Measurements from ENCODE around the gene SUPT5H. TPM values are rescaled to one million over a fixed set of nuclear protein-coding genes. Genes with fewer than 3 reads are reported as not detected.

SUPT5H gene
- total RNA-seq, 3 donors from 2014 or later (not counting 1 experiment from before 2014, with no cell fraction given), result 228 to 256 (median 230) TPM

DNA sequence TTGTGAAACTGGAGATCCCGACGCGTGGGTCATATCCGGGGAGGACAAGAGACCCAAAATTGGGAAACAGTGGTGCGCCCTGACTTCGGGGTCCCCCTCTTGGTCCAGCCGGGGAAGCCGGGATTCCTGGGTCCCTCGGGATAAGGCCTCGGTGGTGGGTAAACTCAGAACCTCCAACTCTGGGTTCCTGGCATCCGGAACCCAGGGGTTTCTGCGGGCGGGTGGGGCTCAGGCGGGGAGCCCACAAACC lies 38.0 kb upstream of the SUPT5H start:
- H3K9me3 ChIP-seq (ENCODE audit: control insufficient read depth, insufficient read depth, low read length), result no peaks in the 10 kb centered on the region
- H3K4me3 ChIP-seq (ENCODE audit: low read length), result peak overlapping the region; percentile 92
- H3K4me1 ChIP-seq (ENCODE audit: control insufficient read depth, insufficient read depth, low read length), result peaks cover 75% of the 10 kb centered on the region
- Mint-ChIP-seq H3K27me3 (ENCODE audit: low read depth in 2 of 2) (no peaks in the 10 kb centered on the region), H3K4me3 (peak overlapping the region; percentile 97), H3K4me1 (peaks cover 60 to 80% of the 10 kb centered on the region in 2 donors), H3K27ac (peak overlapping the region; percentile 96 to 97), H3K9me3 (no peaks in the 10 kb centered on the region), H3K36me3 (peaks cover 7% of the 10 kb centered on the region)
- H3K27ac ChIP-seq (ENCODE audit: low read length), result peak overlapping the region; percentile 96
- no peaks in the 10 kb centered on the region for H3K27me3 ChIP-seq (ENCODE audit: control insufficient read depth, insufficient read depth, low read length)
- intact Hi-C loops (cut with micrococcal nuclease), result no loop called here
- H3K36me3 ChIP-seq (ENCODE audit: control insufficient read depth, insufficient read depth, low read length), result peaks cover 16% of the 10 kb centered on the region
- ATAC-seq (no peak), DNase-seq (no peak)
- under 1% methylated on average over 14 of the region's 14 CpGs for WGBS (ENCODE audit: insufficient coverage)
- TF ChIP-seq, protein P1, sequence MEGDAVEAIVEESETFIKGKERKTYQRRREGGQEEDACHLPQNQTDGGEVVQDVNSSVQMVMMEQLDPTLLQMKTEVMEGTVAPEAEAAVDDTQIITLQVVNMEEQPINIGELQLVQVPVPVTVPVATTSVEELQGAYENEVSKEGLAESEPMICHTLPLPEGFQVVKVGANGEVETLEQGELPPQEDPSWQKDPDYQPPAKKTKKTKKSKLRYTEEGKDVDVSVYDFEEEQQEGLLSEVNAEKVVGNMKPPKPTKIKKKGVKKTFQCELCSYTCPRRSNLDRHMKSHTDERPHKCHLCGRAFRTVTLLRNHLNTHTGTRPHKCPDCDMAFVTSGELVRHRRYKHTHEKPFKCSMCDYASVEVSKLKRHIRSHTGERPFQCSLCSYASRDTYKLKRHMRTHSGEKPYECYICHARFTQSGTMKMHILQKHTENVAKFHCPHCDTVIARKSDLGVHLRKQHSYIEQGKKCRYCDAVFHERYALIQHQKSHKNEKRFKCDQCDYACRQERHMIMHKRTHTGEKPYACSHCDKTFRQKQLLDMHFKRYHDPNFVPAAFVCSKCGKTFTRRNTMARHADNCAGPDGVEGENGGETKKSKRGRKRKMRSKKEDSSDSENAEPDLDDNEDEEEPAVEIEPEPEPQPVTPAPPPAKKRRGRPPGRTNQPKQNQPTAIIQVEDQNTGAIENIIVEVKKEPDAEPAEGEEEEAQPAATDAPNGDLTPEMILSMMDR (IDR thresholded peaks at IDR 0.05), result no peak

DNA sequence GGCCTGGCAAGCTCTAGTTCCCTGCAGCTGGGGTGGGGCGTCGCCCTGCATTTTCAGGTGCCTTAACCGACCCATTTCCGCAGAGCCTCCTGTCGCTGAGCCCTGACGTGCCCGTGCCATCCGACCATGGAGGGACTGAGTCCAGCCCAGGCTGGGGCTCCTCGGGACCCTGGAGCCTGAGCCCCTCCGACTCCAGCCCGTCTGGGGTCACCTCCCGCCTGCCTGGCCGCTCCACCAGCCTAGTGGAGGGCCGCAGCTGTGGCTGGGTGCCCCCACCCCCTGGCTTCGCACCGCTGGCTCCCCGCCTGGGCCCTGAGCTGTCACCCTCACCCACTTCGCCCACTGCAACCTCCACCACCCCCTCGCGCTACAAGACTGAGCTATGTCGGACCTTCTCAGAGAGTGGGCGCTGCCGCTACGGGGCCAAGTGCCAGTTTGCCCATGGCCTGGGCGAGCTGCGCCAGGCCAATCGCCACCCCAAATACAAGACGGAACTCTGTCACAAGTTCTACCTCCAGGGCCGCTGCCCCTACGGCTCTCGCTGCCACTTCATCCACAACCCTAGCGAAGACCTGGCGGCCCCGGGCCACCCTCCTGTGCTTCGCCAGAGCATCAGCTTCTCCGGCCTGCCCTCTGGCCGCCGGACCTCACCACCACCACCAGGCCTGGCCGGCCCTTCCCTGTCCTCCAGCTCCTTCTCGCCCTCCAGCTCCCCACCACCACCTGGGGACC lies 37.6 kb upstream of the SUPT5H start:
- Histone ChIP-seq H3K4me3 (ENCODE audit: low read length) (peak overlapping the region; percentile 92), H3K4me1 (ENCODE audit: control insufficient read depth, insufficient read depth, low read length) (peaks cover 72% of the 10 kb centered on the region), H3K27me3 (ENCODE audit: control insufficient read depth, insufficient read depth, low read length) (no peaks in the 10 kb centered on the region), H3K36me3 (ENCODE audit: control insufficient read depth, insufficient read depth, low read length) (peaks cover 16% of the 10 kb centered on the region), H3K9me3 (ENCODE audit: control insufficient read depth, insufficient read depth, low read length) (no peaks in the 10 kb centered on the region), H3K27ac (ENCODE audit: low read length) (peak overlapping the region; percentile 96)
- peak overlapping the region; percentile 97 for H3K4me3 Mint-ChIP-seq
- H3K4me1 Mint-ChIP-seq, result peaks cover 56 to 75% of the 10 kb centered on the region in 2 donors
- H3K36me3 Mint-ChIP-seq, result peaks cover 7% of the 10 kb centered on the region
- H3K9me3 Mint-ChIP-seq, result no peaks in the 10 kb centered on the region
- DNase-seq (peak; percentile 59 to 81), ATAC-seq (no peak)
- WGBS (ENCODE audit: insufficient coverage), result 5% methylated on average over 40 of the region's 40 CpGs
- TF ChIP-seq, protein P1 (IDR thresholded peaks at IDR 0.05), result no peak
- intact Hi-C loops (cut with micrococcal nuclease), result no loop called here
- H3K27me3 Mint-ChIP-seq (ENCODE audit: low read depth in 2 of 2), result no peaks in the 10 kb centered on the region
- peak overlapping the region; percentile 96 to 97 for H3K27ac Mint-ChIP-seq

DNA sequence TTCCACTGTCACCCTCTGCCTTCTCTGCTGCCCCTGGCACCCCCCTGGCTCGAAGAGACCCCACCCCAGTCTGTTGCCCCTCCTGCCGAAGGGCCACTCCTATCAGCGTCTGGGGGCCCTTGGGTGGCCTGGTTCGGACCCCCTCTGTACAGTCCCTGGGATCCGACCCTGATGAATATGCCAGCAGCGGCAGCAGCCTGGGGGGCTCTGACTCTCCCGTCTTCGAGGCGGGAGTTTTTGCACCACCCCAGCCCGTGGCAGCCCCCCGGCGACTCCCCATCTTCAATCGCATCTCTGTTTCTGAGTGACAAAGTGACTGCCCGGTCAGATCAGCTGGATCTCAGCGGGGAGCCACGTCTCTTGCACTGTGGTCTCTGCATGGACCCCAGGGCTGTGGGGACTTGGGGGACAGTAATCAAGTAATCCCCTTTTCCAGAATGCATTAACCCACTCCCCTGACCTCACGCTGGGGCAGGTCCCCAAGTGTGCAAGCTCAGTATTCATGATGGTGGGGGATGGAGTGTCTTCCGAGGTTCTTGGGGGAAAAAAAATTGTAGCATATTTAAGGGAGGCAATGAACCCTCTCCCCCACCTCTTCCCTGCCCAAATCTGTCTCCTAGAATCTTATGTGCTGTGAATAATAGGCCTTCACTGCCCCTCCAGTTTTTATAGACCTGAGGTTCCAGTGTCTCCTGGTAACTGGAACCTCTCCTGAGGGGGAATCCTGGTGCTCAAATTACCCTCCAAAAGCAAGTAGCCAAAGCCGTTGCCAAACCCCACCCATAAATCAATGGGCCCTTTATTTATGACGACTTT lies 36.8 kb upstream of the SUPT5H start:
- Histone ChIP-seq H3K4me1 (ENCODE audit: control insufficient read depth, insufficient read depth, low read length) (peaks cover 69% of the 10 kb centered on the region), H3K27me3 (ENCODE audit: control insufficient read depth, insufficient read depth, low read length) (no peaks in the 10 kb centered on the region), H3K36me3 (ENCODE audit: control insufficient read depth, insufficient read depth, low read length) (peaks cover 16% of the 10 kb centered on the region), H3K4me3 (ENCODE audit: low read length) (peak overlapping the region; percentile 92), H3K9me3 (ENCODE audit: control insufficient read depth, insufficient read depth, low read length) (no peaks in the 10 kb centered on the region), H3K27ac (ENCODE audit: low read length) (peak overlapping the region; percentile 96)
- Mint-ChIP-seq H3K27me3 (ENCODE audit: low read depth in 2 of 2) (no peaks in the 10 kb centered on the region), H3K36me3 (peaks cover 7% of the 10 kb centered on the region), H3K27ac (peak overlapping the region; percentile 96 to 97), H3K4me3 (peak overlapping the region; percentile 97), H3K4me1 (peaks cover 55 to 71% of the 10 kb centered on the region in 2 donors), H3K9me3 (no peaks in the 10 kb centered on the region)
- intact Hi-C loops (cut with micrococcal nuclease), result no loop called here
- peak; percentile 53 to 72 for DNase-seq
- TF ChIP-seq, protein P1 (IDR thresholded peaks at IDR 0.05), result no peak
- no peak for ATAC-seq
- WGBS (ENCODE audit: insufficient coverage), result 30% methylated on average over 16 of the region's 20 CpGs
